Cardiac septum (tissue), 1 donor: ENCODE data around the gene RPL10. TPM values are rescaled to one million over a fixed set of nuclear protein-coding genes. Genes with fewer than 3 reads are reported as not detected.

ENCODE experiments used
- DNase-seq: peaks from one replicate; pipeline ENCODE4 v3.0.0-alpha.2; 2020; ENCODE audit warnings: low spot score
- intact Hi-C: fragments of 100-400 bp; cut with DNase I; formaldehyde crosslinking; loops from one replicate; pipeline ENCODE4 v1.14.0; 2022
- total RNA-seq: library from RNA; stranded (reverse); fragmentation: NEBNext Ultra II Directional; extraction: Animal tissue kit (Norgen Biotek cat#: 25700); gene quantifications from one replicate; pipeline ENCODE4 v1.2.1, GENCODE V29; 2021
- donor health status: DM: no; HTN: no; CAD: no.

Gene RPL10
- total RNA-seq, 1 donor from 2014 or later = 1,520 TPM

- intact Hi-C loops = no loop called here
- no peak for DNase-seq
Observed at GRCh38 chrX:154412468-154412867, 14.3 kb downstream of the RPL10 start.

- no peak for DNase-seq
- intact Hi-C loops = no loop called here
Observed at GRCh38 chrX:154413142-154413541, 15.0 kb downstream of the RPL10 start.

- no peak for DNase-seq
- intact Hi-C loops = no loop called here
Observed at GRCh38 chrX:154417157-154417556, 19.0 kb downstream of the RPL10 start.

GRCh38 chrX:154419189-154419588, 21.0 kb downstream of the RPL10 start:
- DNase-seq = no peak
- intact Hi-C loops = no loop called here

GRCh38 chrX:154419688-154420401, 21.7 kb downstream of the RPL10 start:
- intact Hi-C loops = no loop called here

GRCh38 chrX:154420402-154420756, 22.2 kb downstream of the RPL10 start:
- intact Hi-C loops = no loop called here
- DNase-seq = no peak

More at GRCh38 chrX:154419688-154420401, 21.7 kb downstream of the RPL10 start:
- DNase-seq = no peak

GRCh38 chrX:154426916-154427770, 29.0 kb downstream of the RPL10 start:
- intact Hi-C loops = no loop called here
- DNase-seq = no peak

- peak; percentile 96 for DNase-seq
- intact Hi-C loops = no loop called here
Observed at GRCh38 chrX:154428176-154429171, 30.3 kb downstream of the RPL10 start, which contains the start of gene ATP6AP1. TSS of gene ATP6AP1 (plus strand) at chrX:154428677. CDS start at chrX:154428693, 16 bp downstream.

GRCh38 chrX:154429711-154430110, 31.5 kb downstream of the RPL10 start:
- intact Hi-C loops = no loop called here
- DNase-seq = no peak

- intact Hi-C loops = no loop called here
- no peak for DNase-seq
Observed at GRCh38 chrX:154430479-154430878, 32.3 kb downstream of the RPL10 start.

- no peak for DNase-seq
- intact Hi-C loops = no loop called here
Observed at GRCh38 chrX:154430916-154431315, 32.7 kb downstream of the RPL10 start.

- no peak for DNase-seq
- intact Hi-C loops = no loop called here
Observed at GRCh38 chrX:154431341-154431740, 33.2 kb downstream of the RPL10 start.

GRCh38 chrX:154432210-154432609, 34.0 kb downstream of the RPL10 start:
- intact Hi-C loops = no loop called here
- no peak for DNase-seq

GRCh38 chrX:154433605-154434004, 35.4 kb downstream of the RPL10 start:
- intact Hi-C loops = no loop called here
- DNase-seq = no peak

GRCh38 chrX:154434394-154435168, 36.4 kb downstream of the RPL10 start:
- DNase-seq = no peak
- intact Hi-C loops = loop anchor here (5.0 kb wide), 2 partner anchors 53 to 98 kb away; partner anchors contain the start of gene UBL4A

- DNase-seq = no peak
- intact Hi-C loops = loop anchor here (5.0 kb wide), 2 partner anchors 52 to 97 kb away; partner anchors contain the start of gene UBL4A
Observed at GRCh38 chrX:154435171-154435733, 37.1 kb downstream of the RPL10 start.

- intact Hi-C loops = loop anchor here (5.0 kb wide), 2 partner anchors 51 to 96 kb away; partner anchors contain the start of gene UBL4A
- DNase-seq = no peak
Observed at GRCh38 chrX:154436374-154436982, 38.3 kb downstream of the RPL10 start.
